Activated CD4-positive, alpha-beta T cell treated with anti-CD3 and anti-CD28 coated beads, Interleukin-2, amount 50 U/mL, for 24 hours (primary cell): ENCODE data around the gene RBM20.
"Not testable (repeated sequence)": the region's sequence is repeated elsewhere in the genome, so short reads cannot be mapped to it uniquely, and the experiment has no call there.

Experiments used
- DNase-seq, 2 donors: peaks; one replicate each; pipeline ENCODE4 v3.0.0-alpha.2; 2020; ENCODE audit warnings: low read depth in 1 of 2, low spot score in 1 of 2

RBM20 gene

DNA sequence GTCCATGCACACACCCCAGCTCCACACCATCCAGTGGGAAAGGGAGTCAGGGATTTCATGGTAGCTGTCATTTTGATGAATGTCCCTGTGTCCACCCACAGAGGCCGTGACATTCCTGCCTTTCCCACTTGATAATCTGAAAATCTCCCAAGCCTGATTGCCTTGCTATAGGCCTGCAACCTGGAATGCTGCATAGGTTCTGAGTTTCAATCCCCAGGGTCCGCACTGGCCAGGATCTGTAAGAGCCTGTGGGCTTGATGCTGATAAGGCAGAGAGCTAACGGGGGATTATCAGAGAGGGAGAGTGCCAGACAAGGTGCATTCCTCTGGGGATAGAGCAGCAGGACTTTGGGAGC lies 57.5 kb downstream of the RBM20 start:
- no peak for DNase-seq

DNA sequence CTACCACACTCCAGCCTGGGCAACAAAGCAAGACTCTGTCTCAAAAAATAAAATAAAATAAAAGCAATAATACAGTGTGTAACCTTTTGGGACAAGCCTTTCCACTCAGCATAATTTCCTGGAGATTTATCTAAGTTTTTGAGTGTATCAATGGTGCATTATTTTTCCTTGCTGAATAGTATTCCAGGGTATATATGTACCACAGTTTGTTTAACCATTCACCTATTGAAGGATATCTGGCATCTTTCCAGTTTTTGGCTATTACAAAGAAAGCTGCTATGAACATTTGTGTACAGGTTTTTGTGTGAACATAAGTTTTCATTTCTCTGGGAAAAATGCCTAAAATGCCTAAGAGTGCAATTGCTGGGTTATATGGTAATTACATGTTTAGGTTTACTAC lies 59.9 kb downstream of the RBM20 start:
- no peak for DNase-seq

DNA sequence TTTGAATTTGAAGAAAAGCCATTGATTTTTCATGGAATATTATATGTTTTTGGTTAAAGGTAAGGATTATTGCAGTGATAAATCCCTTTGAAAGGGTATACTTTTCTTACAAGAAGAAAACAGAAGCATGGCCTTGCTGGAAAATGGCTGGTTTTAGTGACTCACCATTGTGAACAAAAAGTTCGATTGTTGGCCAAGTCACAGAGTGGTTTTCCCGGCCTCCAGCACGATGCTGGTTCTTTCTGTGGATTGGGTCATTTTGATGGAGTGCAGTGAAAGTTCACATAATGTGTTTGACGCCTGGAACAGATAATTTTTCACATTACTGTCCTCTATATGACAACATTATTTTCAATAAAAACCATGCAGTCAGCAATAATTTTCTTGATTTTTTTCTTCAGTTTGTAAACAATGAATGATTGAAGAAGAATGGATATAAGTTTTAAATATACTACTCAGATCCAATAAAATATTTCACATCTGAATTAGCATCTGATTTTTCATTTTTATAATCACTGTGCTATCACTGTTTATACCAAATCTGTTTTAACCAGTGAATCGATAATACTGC lies 60.9 kb downstream of the RBM20 start:
- DNase-seq: no peak

DNA sequence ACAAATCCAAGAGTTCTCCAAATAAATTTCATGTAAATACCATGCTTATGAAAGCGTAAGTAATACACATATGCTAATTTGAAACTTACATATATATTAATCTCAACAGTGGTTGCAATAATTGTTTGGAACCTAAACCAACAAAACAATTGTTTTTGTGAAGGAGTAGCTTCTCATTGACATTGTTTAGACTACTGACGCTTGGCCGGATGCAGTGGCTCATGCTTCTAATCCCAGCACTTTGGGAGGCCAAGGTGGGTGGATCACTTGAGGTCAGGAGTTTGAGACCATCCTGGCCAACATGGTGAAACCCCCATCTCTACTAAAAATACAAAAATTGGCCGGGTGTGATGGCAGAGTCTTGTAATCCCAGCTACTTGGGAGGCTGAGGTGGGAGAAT lies 61.5 kb downstream of the RBM20 start:
- DNase-seq: not testable (repeated sequence)

DNA sequence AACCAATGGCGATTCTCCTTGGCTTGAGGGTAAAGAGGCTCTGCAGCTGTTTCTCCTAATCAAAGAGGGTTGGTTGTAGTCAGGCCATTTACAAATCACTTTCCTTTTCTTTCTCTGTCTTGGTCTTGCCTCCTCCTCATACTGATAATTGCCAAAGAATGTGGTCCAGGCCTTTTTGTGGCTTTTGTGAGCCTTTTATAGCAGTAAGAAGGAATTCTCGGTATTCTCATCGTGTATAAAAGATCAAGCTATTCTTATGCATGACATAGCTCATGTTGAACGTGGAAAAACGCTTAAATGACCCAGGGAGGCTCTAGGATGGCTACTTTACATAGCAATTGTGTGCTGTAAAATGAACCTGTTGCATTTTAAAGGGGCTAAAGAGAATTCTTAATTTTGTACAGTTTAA lies 62.6 kb downstream of the RBM20 start:
- DNase-seq: no peak

DNA sequence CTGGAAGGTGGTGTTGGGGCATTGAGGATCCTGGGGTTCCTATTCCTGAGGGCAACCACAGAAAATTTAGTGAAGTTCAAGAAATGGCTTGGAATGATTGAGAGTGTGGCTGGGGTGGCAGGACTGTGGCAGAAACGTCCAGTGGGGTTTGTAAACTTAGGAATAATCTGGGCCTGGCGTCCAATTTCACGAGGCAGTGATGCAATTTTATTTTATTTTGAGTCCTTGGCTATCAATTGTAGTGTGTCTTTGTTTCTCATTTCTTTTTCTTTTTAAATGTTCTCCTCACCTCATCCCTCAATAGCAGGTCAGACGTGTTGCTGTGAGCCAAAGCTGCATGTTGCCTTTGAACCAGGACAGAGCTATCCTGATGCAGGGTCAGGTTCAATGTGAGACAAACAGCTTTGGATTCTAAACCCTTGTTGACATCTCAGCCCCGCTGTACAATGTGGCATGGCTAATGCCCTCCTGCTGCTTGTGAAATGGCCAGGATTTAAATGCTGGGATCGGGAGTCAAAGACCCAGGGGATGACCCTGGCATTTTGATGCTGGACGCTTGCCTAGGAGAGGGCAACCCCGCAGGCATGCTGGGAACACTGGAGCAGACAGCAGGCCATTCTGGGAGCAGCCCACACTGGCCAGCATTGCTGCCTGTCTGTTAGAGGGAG lies 64.8 kb downstream of the RBM20 start:
- no peak for DNase-seq

DNA sequence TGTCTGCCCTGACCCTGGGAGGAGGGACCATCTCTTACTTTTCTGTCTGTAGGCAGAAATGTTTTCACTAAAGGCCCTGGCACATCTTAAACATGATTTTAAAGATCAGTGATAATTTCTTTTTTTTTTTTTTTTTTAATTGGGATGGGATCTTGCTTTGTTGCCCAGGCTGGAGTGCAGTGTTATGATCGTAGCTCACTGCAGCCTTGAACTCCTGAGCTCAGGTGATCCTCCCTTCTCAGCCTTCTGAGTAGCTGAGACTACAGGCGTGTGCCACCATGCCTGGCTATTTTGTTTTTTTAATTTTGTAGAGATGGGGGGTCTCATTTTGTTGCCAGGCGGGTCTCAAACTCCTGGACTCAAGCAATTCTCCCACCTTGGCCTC lies 65.3 kb downstream of the RBM20 start:
- no peak for DNase-seq

DNA sequence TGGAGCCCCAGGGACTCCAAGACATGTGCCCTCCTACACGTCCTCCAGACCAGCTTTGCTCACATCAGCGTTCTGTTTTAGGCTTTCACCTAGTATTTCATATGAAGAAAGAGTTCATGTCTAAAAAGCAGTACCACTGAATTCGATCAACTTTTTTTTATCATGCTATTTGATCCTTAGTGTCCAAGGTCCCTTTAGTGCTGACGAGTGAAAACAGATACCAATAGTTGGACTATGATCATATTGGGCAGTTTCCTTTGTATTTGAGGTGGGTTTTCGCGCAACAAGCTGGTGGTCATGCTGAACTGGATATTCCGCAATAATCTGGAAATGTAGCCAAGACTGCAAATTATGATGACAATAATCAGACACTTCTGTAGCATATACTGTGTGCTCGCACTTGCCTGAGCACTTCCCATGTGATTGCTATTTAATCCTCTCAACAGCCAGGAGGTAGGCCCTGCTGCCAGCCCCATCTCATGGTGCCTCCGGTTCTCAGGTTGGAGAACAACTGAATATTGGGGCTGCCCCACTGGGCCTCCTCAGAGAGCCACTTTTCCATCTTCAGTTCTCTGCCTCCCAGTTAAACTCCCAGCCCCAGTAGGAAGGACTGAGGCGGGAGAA lies 65.9 kb downstream of the RBM20 start:
- no peak for DNase-seq

DNA sequence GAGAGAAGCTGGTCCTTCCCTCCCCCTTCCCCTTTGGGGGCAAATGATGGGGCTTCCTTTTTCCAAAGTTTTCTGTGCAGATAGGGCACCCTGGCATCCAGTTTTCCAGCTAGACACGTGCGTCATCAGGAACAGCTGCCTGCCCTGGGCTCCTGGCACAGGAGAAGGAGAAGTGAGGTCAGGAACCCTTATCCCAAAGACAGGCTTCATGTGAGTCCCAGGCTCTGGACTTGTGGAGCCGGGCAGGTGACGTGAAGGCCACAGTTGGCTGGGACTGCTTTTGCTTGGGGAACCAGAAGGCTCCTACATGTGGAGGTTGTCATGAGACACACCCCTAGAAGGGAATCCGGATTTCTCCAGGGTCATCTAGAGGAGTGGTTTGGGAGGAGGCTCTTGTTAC lies 66.5 kb downstream of the RBM20 start:
- no peak for DNase-seq

DNA sequence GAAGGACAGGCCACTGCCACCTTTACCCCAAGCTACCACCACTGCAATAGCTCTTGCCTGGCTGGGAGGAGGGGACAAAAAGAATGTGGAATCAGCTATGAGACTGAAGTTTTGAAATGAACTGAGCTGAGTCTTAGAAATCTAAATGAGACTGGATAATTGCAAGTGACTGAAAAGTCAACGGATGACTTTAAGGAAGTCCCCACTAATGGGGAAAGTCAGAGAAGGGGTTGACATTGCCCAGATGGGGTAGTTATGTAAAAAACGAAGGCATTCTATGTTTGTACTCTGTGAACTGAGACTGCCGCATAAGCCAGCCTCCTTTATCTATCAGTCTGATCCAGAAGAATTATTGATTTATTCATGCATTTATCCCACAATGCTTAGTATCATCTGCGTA lies 67.2 kb downstream of the RBM20 start:
- no peak for DNase-seq

DNA sequence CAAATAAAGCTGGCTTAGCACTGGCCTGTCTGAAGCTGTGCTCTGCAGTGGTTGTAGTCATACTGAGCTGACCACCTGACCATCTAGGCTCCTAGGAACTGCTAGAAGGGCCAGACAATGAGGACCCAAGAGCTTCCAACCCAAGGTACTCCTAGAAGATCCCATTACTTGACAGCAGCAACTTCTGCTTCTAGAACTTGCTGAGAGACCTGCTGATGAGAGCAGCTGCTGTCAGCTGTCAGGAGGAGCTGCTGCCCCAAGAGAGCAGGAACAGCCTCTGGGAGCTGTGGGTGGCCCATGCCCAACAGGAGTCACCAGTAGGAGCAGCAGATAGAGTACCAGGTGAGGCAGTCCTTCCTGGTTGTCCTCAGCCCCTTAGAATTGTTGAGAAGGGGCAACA lies 70.2 kb downstream of the RBM20 start:
- no peak for DNase-seq

DNA sequence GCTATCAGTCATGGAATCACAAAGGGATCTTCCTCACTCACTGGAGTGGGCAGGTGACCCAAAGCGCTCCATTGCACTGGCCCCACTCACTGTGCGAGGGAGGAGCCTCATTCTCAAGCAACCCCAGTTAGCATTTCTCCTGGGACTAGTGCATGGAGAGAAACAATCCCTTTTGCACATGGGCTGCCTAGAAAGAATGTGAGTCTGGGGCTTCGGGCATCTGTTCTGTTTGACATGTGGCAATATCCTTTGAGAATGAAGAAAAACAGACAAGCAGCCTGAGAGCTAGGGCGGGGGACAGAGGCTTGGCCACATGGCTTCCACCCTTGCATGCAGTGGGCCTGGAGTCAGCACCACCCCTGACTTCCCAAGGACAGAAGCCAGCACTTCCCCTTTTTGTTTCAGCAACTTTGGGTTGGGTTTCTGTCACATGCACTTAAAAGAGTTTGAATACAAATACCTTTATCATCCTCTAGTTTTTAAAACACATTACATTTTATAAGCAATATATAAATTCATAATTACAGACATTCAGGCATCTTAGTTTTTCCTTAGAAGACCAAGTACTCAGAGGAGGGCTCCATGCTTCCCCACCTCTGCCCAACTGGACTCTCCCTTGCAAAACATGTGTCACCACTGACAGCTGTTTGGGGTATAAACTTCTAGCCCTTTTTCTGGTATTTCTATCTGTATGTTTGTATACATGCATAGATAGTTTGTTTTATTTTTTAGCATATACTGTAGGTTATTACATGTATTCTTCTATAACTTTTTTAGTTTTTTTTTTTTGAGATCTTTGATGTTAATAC lies 73.8 kb downstream of the RBM20 start:
- no peak for DNase-seq

DNA sequence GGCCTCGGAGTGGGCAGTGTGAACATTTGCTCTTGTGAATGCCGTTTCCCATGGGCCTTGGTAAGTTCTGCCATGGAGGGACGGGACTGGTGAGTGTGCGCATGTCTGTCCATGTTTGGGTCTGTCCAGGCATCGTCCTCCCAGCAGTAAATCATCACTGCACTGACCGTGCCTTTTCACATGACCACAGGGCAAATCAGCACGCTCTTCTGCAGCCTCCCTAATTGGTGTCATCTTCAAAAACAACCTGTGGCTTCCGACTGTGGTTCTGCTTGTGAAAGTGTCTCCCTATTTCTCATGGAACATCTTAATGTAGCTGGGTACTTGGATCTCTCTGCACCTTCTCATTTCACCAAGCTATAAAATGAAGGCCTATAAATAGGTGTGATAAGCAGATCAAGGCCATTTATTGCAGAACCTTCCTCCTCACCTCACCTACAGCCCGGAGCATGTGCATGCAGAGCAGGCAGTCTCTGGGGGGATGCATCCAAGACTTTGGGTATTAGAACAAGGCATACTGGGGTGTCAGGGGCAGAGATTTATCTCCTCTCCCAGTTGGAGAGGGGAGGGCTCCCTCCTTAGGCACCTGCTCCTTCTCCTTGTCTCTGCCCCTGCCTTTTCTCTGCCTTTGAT lies 77.4 kb downstream of the RBM20 start:
- no peak for DNase-seq

DNA sequence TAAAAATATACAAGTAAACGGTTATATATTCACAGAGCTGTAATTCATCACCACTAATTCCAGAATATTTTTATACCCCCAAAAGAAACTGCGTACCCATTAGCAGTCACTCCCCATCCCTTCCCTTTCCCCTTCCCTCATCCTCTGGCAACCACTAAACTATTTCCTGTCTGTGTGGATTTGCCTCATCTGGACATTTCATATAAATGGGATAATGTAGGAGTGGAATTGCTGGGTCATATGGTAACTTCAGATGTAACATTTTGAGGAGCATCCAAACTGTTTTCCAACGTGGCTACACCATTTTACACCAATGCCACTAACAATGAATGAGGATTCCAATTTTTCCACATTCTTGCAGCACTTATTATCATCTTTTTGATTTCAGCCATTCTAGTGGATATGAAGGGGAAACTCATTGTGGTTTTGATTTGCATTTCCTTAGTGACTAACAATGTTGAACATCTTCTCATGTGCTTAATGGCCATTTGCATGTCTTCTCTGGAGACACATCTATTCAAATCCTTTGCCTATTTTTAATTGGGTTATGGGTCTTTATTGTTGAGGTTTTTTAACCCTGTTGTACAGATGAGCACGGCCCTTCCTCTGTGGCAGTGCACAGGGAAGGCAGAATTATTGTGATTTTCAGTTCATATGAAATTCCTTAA lies 79.2 kb downstream of the RBM20 start:
- DNase-seq: no peak

DNA sequence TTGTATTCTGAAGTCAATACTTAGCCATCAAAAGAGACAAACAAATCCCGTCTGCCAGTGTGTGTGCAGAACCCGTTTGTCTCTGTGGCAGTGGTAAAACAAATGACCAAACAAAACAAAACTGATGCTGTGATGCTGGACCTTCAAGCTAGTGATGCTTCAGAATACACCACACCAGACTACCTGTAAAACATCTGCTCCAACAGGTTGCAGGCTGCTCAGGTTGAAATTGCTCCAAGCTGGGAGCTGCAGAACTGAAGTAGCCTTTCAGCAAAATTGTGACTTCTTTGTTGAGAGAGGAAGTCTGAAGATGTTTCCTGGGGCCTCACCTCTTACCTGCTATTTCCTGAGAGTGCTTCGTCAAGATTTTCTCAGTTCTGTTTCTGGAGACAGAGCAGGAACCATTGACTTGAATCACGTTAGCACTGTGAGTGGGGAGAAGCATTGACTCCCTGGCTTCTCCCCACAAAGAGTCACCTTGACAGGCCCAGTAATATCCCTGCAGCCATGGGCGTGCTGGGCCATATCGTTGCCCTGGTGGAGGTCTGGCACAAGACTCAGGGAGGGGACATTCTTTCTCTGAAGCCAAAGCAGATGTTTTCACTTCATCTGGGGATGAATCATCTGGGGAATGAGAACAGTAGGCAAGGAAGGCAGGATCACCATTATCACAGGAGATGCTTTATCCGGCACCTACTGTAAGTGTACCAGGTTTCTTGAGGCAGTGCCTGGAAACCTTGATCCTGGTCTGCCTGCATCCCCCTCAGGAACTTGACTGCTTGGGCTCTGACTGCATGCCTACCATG lies 80.2 kb downstream of the RBM20 start:
- peak in 1 of 2 donors; percentile 15 for DNase-seq

DNA sequence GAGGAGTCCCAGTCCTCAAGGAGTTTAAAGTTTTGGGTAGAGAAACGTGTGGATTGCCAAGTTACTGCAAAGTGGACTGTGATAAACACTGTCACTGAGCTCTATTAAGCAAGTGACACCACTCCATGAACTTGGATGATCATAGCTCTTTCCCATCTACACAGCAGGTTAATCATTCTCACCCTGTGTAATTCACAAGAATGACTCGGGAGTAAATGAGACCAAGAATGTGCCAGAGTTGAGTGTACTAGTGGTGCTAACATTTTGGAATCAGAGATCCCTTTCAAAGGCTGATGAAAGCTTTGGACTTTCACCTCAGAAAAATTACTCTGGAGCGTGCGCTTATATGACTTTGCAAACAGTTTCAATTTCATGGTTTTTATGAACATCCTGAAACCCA lies 80.8 kb downstream of the RBM20 start:
- no peak for DNase-seq

DNA sequence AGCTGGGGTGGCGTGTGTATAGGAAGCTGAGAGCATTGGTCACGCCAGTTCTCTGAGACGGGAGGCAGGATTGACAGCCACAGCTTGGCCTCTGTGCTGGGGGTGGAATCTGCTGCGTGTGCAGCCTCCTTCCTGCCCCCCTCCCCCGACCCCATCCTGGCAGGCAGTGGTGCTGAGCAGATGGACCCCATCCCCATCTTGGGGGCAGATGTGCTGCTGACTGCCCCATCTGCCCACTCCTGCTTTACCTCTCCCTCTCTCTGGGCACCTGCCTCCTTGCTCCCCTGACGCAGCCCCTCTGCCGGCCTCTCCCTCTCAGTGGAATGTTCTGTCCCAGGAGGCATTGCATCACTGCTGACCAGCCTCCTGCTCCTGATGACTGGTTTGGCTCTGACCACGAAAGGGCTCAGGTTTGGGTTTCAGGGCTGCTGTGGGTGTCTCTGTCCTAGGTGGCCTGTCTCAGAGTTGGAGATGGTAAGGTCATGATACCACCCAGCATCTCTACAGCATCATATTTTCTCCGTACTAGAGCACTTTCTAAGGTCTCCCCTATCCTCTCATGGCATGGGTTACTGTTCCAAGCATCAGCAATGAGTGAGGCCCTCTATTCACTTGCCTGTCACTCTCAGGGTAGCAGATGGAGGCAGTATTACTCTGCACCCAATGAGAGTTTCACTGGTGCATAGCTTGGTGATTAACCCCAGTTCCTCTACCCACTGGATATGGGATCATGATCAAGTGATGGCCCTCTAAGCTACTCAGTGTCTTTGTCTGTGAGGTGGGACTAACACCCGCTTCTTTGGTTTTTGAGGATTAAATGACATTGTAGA lies 81.9 kb downstream of the RBM20 start:
- no peak for DNase-seq

DNA sequence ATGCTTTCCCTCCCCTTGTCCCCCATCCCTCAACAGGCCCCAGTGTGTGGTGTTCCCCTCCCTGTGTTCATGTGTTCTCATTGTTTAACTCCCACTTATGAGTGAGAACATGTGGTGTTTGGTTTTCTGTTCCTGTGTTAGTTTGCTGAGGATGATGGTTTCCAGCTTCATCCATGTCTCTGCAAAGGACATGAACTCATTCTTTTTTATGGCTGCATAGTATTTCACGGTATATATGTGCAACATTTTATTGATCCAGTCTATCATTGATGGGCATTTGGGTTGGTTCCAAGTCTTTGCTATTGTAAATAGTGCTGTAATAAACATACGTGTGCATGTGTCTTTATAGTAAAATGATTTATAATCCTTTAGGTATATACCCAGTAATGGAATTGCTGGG lies 83.6 kb downstream of the RBM20 start:
- not testable (repeated sequence) for DNase-seq

DNA sequence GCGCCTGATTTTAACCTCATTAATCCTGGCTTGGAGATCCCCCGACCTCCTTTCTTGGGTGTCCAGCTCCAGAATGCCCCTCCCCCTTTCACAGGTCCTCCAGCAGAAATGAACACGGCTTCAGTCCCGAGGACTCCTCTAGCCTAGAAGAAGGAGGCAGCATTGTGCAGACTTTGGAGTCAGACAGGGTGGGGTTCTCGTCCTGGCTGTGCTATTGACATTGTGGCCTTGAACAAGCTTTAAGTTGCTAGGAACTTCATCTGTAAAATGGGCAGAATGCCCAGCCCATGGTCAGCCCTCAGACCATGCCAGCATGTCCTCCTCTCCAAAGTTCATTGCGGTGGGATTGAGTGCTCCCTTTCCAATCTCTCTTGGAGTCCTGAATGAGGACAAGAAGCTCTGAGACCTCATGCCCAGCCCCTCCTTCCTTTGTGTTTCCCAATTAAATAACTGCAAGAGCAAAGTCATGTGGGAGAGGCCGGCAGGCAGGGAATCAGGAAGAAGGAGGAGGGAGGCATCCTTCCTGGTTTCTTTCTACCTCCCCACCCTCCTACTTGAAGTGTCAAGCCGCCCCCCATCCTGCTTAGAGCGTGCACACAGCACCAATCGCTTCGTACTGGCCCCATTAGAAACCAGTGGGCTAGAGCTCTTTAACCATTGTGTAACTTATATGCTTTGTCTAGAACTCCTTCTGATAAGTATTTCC lies 86.4 kb downstream of the RBM20 start:
- no peak for DNase-seq
